ENCODE measurements around the gene SAMD3. TPM values are rescaled to one million over a fixed set of nuclear protein-coding genes. Genes with fewer than 3 reads are reported as not detected.

The SAMD3 gene
- total and polyA plus RNA-seq, 2 donors (not counting 3 experiments of a cell fraction or from before 2014, with no cell fraction given): not detected

GRCh38 chr6:130216620-130217019 is 6.1 kb downstream of the SAMD3 start:
- Histone ChIP-seq H4K20me1 (replicated peaks; ENCODE audit: control insufficient read depth, extremely low read depth, insufficient read depth, low read length) (no peaks in the 10 kb centered on the region), H3K27me3 (ENCODE audit: control insufficient read depth in 2 of 2, insufficient read depth in 2 of 2, low read length in 2 of 2) (peaks cover 7 to 27% of the 10 kb centered on the region in 2 experiments), H3K9ac (replicated peaks; ENCODE audit: extremely low read depth, insufficient read depth, low read length) (no peak overlapping the region), H2AFZ (ENCODE audit: low read depth, low read length) (no peak overlapping the region), H3K9me1 (replicated peaks; ENCODE audit: control insufficient read depth, extremely low read depth, insufficient read depth, low read length) (no peaks in the 10 kb centered on the region), H3K9me3 (replicated peaks; ENCODE audit: control insufficient read depth, insufficient read depth, low read length) (no peaks in the 10 kb centered on the region), H3K4me1 (ENCODE audit: control insufficient read depth, extremely low read depth, insufficient read depth, low read length) (no peaks in the 10 kb centered on the region), H3K4me3 (replicated peaks in 1 of 3; ENCODE audit: insufficient read depth in 1 of 3, low read depth in 1 of 3, low read length in 3 of 3) (no peak overlapping the region), H3K79me2 (ENCODE audit: control insufficient read depth, insufficient read depth, low read length) (no peaks in the 10 kb centered on the region), H3K27ac (ENCODE audit: insufficient read depth, low read depth, low read length) (no peak overlapping the region), H3K36me3 (ENCODE audit: control insufficient read depth in 2 of 2, extremely low read depth in 1 of 2, insufficient read depth in 2 of 2, low read length in 2 of 2) (no peaks in the 10 kb centered on the region), H3K4me2 (ENCODE audit: insufficient read depth, low read length) (no peak overlapping the region)
- ChIA-PET CTCF (interaction anchor here (0.8 kb wide), 1 partner anchor 9 kb away, joined by 3 read pairs; no protein-coding TSS in a partner anchor), POLR2A (no interaction called here)
- dilution Hi-C loops (cut with MboI; ENCODE audit: extremely low pct_ligation_motif_present, low sequenced_read_pairs): no loop called here
- no peak for FAIRE-seq
- BruUV-seq (replicated peaks): no TSS peak
- TF ChIP-seq EZH2 (IDR thresholded peaks at IDR 0.05; ENCODE audit: borderline replicate concordance, low read depth, low read length, severe bottlenecking): no peak
- TF ChIP-seq MYC (IDR thresholded peaks at IDR 0.05; ENCODE audit: low read depth, low read length): no peak
- TF ChIP-seq CTCF (IDR thresholded peaks at IDR 0.05; ENCODE audit: extremely low read depth in 1 of 2, insufficient read depth in 1 of 2, low read depth in 1 of 2, low read length in 2 of 2): no peak
- TF ChIP-seq POLR2AphosphoS5 (IDR thresholded peaks at IDR 0.05; ENCODE audit: insufficient read depth, low read depth, low read length): no peak
- TF ChIP-seq POLR2A (IDR thresholded peaks at IDR 0.05; ENCODE audit: low read depth, low read length): no peak
- no peak for TF ChIP-seq MAX (IDR thresholded peaks at IDR 0.05; ENCODE audit: insufficient read depth, insufficient read length)
- TF ChIP-seq GATA2 (IDR thresholded peaks at IDR 0.05; ENCODE audit: insufficient read depth, insufficient read length, low read depth, low read length): no peak
- TF ChIP-seq JUN (IDR thresholded peaks at IDR 0.05; ENCODE audit: borderline replicate concordance, insufficient read depth, insufficient read length, low read depth): no peak
- no peak for TF ChIP-seq FOS (IDR thresholded peaks at IDR 0.05; ENCODE audit: borderline replicate concordance, insufficient read depth, low read length)
- no peak for DNase-seq (ENCODE audit: low read depth, low spot score)
- intact Hi-C loops (cut with micrococcal nuclease): no loop called here

Data from endothelial cell of umbilical vein (primary cell).